ENCODE data around the gene GORASP2. TPM values are rescaled to one million over a fixed set of nuclear protein-coding genes. Genes with fewer than 3 reads are reported as not detected.
"Not testable (repeated sequence)": the region's sequence is repeated elsewhere in the genome, so short reads cannot be mapped to it uniquely, and the experiment has no call there.

GORASP2 gene
- total RNA-seq, result 64.4 and 75.4 TPM in 2 replicates

- DNase-seq (ENCODE audit: extremely low read depth, low read depth, low spot score), result peak; percentile 97
These were observed at the start of gene GORASP2 for GRCh38 chr2:170928824-170929685. TSS of gene GORASP2 (plus strand) at chr2:170929253. CDS start at chr2:170929341, 88 bp downstream.

- DNase-seq (ENCODE audit: extremely low read depth, low read depth, low spot score), result no peak
These were observed 47.2 kb upstream of the GORASP2 start for GRCh38 chr2:170881840-170882239.

- DNase-seq (ENCODE audit: extremely low read depth, low read depth, low spot score), result no peak
These were observed 46.3 kb upstream of the GORASP2 start for GRCh38 chr2:170882758-170883157.

- DNase-seq (ENCODE audit: extremely low read depth, low read depth, low spot score), result no peak
These were observed 45.4 kb upstream of the GORASP2 start for GRCh38 chr2:170883683-170884082.

- no peak for DNase-seq (ENCODE audit: extremely low read depth, low read depth, low spot score)
These were observed 43.8 kb upstream of the GORASP2 start for GRCh38 chr2:170885130-170885791.

GRCh38 chr2:170886386-170886785, 42.7 kb upstream of the GORASP2 start:
- no peak for DNase-seq (ENCODE audit: extremely low read depth, low read depth, low spot score)

- DNase-seq (ENCODE audit: extremely low read depth, low read depth, low spot score), result no peak
These were observed 41.6 kb upstream of the GORASP2 start for GRCh38 chr2:170887496-170887895.

- DNase-seq (ENCODE audit: extremely low read depth, low read depth, low spot score), result no peak
These were observed 41.2 kb upstream of the GORASP2 start for GRCh38 chr2:170887896-170888295.

GRCh38 chr2:170891893-170892292, 37.2 kb upstream of the GORASP2 start:
- DNase-seq (ENCODE audit: extremely low read depth, low read depth, low spot score), result no peak

GRCh38 chr2:170892391-170892951, 36.6 kb upstream of the GORASP2 start:
- DNase-seq (ENCODE audit: extremely low read depth, low read depth, low spot score), result no peak

- no peak for DNase-seq (ENCODE audit: extremely low read depth, low read depth, low spot score)
These were observed 33.9 kb upstream of the GORASP2 start for GRCh38 chr2:170895023-170895757.

GRCh38 chr2:170896622-170897021, 32.4 kb upstream of the GORASP2 start:
- no peak for DNase-seq (ENCODE audit: extremely low read depth, low read depth, low spot score)

- no peak for DNase-seq (ENCODE audit: extremely low read depth, low read depth, low spot score)
These were observed 31.9 kb upstream of the GORASP2 start for GRCh38 chr2:170897108-170897507.

- DNase-seq (ENCODE audit: extremely low read depth, low read depth, low spot score), result no peak
These were observed 23.2 kb upstream of the GORASP2 start for GRCh38 chr2:170905864-170906263.

- no peak for DNase-seq (ENCODE audit: extremely low read depth, low read depth, low spot score)
These were observed 17.7 kb upstream of the GORASP2 start for GRCh38 chr2:170911314-170911889.

GRCh38 chr2:170914994-170915666, 13.9 kb upstream of the GORASP2 start:
- DNase-seq (ENCODE audit: extremely low read depth, low read depth, low spot score), result not testable (repeated sequence)

- no peak for DNase-seq (ENCODE audit: extremely low read depth, low read depth, low spot score)
These were observed 11.7 kb upstream of the GORASP2 start for GRCh38 chr2:170917219-170917913.

GRCh38 chr2:170917957-170918356, 11.1 kb upstream of the GORASP2 start:
- DNase-seq (ENCODE audit: extremely low read depth, low read depth, low spot score), result no peak

- DNase-seq (ENCODE audit: extremely low read depth, low read depth, low spot score), result not testable (repeated sequence)
These were observed 7.2 kb upstream of the GORASP2 start for GRCh38 chr2:170921873-170922272.

Measured in glomerular endothelial cell (primary cell).